HUES48 (cell line): ENCODE results near the gene KRTAP19-1.
"Not testable (repeated sequence)": the region's sequence is repeated elsewhere in the genome, so short reads cannot be mapped to it uniquely, and the experiment has no call there.

Experiments used
- H3K27ac ChIP-seq: one replicate; pipeline ENCODE4 v1.7.0; 2013; ENCODE audit warnings: low read depth, low read length, inconsistent platforms
- H3K27me3 ChIP-seq: 2 replicates; pipeline ENCODE4 v1.6.1; 2013; ENCODE audit warnings: mild to moderate bottlenecking, low read length; ENCODE audit not compliant: control insufficient read depth, insufficient read depth
- H3K36me3 ChIP-seq: 2 replicates; pipeline ENCODE4 v1.6.1; 2013; ENCODE audit warnings: low read length; ENCODE audit not compliant: control insufficient read depth, insufficient read depth
- H3K4me1 ChIP-seq: 2 replicates; pipeline ENCODE4 v1.6.1; 2013; ENCODE audit warnings: mild to moderate bottlenecking, low read length; ENCODE audit not compliant: control insufficient read depth, insufficient read depth
- H3K4me3 ChIP-seq: 2 replicates; pipeline ENCODE4 v1.5.1; 2013; ENCODE audit warnings: mild to moderate bottlenecking, low read depth, low read length
- H3K9ac ChIP-seq: 2 replicates; pipeline ENCODE4 v1.6.1; 2013; ENCODE audit warnings: mild to moderate bottlenecking, low read depth, low read length, moderate library complexity
- H3K9me3 ChIP-seq: 2 replicates; pipeline ENCODE4 v1.6.1; 2013; ENCODE audit warnings: low read length; ENCODE audit not compliant: control insufficient read depth, insufficient read depth

KRTAP19-1 gene

DNA sequence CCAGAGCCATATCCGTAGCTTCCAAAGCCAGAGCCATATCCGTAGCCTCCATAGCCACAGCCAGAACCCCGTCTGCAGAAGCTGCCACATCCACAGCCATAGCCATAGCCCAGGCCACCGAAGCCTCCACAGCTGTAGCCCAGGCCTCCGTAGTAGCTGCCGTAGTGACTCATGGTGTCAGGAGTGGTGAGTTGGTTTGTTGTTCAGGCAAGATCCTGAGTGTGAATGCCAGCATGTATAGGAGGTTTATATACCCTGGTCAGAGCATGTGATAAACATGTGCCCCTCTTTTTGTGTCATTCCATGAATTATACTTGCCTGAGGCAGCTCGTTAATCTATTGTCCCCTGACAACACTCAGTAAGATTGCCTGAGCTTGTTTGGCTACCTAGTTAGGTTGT is at the start of gene KRTAP19-1:
Gene KRTAP19-1, minus strand, starts transcription at position 223 of the 400 bp plus-strand sequence. Its CDS starts 50 bp downstream, at position 173.
- Histone ChIP-seq H3K27ac (no peak within 1 kb of the TSS), H3K4me3 (no peak within 1 kb of the TSS), H3K9ac (no peak within 1 kb of the TSS), H3K27me3 (no peaks in the 10 kb centered on the region), H3K36me3 (no peaks in the 10 kb centered on the region), H3K9me3 (peaks cover 6% of the 10 kb centered on the region; the same call in 1 of the 2 replicates), H3K4me1 (no peaks in the 10 kb centered on the region)

- Histone ChIP-seq H3K27me3 (no peaks in the 10 kb centered on the region), H3K4me3 (no peak overlapping the region), H3K36me3 (no peaks in the 10 kb centered on the region), H3K9ac (no peak overlapping the region), H3K9me3 (no peaks in the 10 kb centered on the region; the same call in 1 of the 2 replicates), H3K27ac (no peak overlapping the region), H3K4me1 (no peaks in the 10 kb centered on the region)
These were observed 38.7 kb upstream of the KRTAP19-1 start for GRCh38 chr21:30518876-30519275.

DNA sequence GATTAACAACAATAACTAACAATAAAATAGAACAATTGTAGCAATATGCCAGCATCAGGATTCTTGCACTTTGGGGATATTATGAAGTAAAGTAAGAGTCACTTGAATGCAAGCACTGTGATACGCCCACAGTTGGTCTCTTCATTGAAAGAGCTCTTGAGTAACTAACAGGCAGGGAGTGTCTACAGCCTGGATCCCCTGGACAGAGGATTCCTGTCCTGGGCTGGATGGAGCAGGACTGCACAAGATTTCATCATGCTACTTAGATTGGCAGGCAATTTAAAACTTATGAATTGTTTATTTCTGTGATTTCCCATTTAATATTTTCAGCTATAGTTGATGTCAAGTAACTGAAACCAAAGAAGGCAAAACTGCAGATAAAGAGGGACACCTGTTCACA is 35.5 kb upstream of the KRTAP19-1 start:
- Histone ChIP-seq H3K27ac (no peak overlapping the region), H3K4me1 (no peaks in the 10 kb centered on the region), H3K36me3 (no peaks in the 10 kb centered on the region), H3K4me3 (no peak overlapping the region), H3K9me3 (no peaks in the 10 kb centered on the region; the same call in 1 of the 2 replicates), H3K27me3 (no peaks in the 10 kb centered on the region), H3K9ac (no peak overlapping the region)

GRCh38 chr21:30505621-30506205 is 25.5 kb upstream of the KRTAP19-1 start:
- not testable (repeated sequence) for H3K4me3 ChIP-seq, H3K27ac ChIP-seq, H3K9me3 ChIP-seq, H3K27me3 ChIP-seq, H3K4me1 ChIP-seq, H3K36me3 ChIP-seq, H3K9ac ChIP-seq

DNA sequence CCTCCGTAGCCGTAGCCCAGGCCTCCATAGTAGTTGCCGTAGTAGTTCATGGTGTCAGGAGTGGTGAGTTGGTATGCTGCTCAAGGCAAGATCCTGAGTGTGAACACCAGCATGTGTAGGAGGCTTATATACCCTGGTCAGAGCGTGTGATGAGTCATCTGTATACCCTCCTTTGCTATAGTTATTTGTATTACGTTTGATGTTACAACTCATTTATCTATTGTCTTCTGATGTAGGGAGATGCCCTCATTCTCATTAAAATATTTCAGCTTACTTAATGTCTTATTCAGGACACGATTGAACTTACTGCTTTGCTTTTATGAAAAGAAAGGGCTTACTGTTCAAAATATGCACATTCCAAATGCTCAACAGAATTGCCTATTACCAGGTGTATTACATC is 21.9 kb upstream of the KRTAP19-1 start, which contains the start of gene KRTAP19-5:
Gene KRTAP19-5, minus strand, starts transcription at position 101 of the 400 bp plus-strand sequence. Its CDS starts 51 bp downstream, at position 50.
- no peaks in the 10 kb centered on the region for H3K9me3 ChIP-seq

DNA sequence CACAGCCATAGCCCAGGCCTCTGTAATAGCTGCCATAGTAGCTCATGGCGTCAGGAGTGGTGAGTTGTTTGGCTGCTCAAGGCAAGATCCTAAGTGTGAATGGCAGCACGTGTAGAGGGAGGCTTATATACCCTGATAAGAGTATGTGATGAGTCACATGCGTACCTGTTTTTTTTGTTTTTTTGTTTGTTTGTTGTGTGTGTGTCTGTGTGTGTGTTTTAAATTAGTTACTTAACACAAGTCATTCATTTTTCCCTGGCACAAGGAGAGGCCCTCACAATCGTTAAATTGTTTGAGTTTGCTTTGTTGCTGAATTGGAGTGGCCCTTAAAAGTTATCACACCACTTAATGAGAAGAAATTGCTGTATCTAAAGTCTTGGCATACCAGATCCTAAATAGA is 16.9 kb upstream of the KRTAP19-1 start, which contains the start of gene KRTAP19-4:
Gene KRTAP19-4, minus strand, starts transcription at position 101 of the 400 bp plus-strand sequence. Its CDS starts 55 bp downstream, at position 46.
- Histone ChIP-seq H3K4me3 (no peak within 1 kb of the TSS), H3K27ac (no peak within 1 kb of the TSS), H3K27me3 (no peaks in the 10 kb centered on the region), H3K9ac (no peak within 1 kb of the TSS), H3K9me3 (no peaks in the 10 kb centered on the region), H3K36me3 (no peaks in the 10 kb centered on the region), H3K4me1 (peaks cover 4% of the 10 kb centered on the region; the same call in 1 of the 2 replicates)

More for the DNA sequence above, 21.9 kb upstream of the KRTAP19-1 start, which contains the start of gene KRTAP19-5:
- H3K9ac ChIP-seq: no peak within 1 kb of the TSS
- peaks cover 4% of the 10 kb centered on the region; the same call in 1 of the 2 replicates for H3K4me1 ChIP-seq
- no peak within 1 kb of the TSS for H3K27ac ChIP-seq
- H3K4me3 ChIP-seq: no peak within 1 kb of the TSS
- no peaks in the 10 kb centered on the region for H3K36me3 ChIP-seq
- no peaks in the 10 kb centered on the region for H3K27me3 ChIP-seq

DNA sequence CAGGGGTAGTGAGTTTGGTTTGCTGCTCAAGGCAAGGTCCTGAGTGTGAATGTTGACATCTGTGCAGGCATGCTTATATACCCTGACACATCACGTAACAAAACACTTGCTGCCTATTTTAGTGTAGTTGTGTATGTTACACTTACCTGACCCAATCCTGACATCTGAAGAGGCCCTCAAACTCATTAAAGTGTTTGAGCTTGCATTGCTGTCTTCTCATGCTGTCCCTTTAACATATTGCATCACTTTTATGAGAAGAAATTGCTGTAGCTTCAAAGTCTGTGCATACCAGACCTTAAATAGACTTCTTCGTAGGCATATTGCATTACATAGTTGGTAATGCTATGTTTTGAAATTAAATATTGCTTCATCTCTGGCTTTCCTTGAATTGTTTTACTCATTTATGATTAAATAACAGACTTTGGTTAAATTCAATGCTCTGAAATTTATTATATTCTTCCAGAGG is 11.8 kb upstream of the KRTAP19-1 start, which contains the start of gene KRTAP19-3:
Gene KRTAP19-3, minus strand, starts transcription at position 51 of the 466 bp plus-strand sequence. CDS start 56 bp downstream, outside the sequence.
- Histone ChIP-seq H3K27me3 (no peaks in the 10 kb centered on the region), H3K36me3 (no peaks in the 10 kb centered on the region), H3K4me3 (no peak within 1 kb of the TSS), H3K9ac (no peak within 1 kb of the TSS), H3K9me3 (peaks cover 13% of the 10 kb centered on the region), H3K4me1 (no peaks in the 10 kb centered on the region), H3K27ac (no peak within 1 kb of the TSS)

- no peaks in the 10 kb centered on the region for H3K27me3 ChIP-seq
These were observed 7.2 kb upstream of the KRTAP19-1 start, which contains the start of gene KRTAP19-2 for GRCh38 chr21:30487336-30487735. Gene KRTAP19-2 (minus strand): TSS chr21:30487436. CDS start chr21:30487348, 88 bp downstream.

GRCh38 chr21:30486180-30486579 is 6.0 kb upstream of the KRTAP19-1 start:
- H3K4me1 ChIP-seq: no peaks in the 10 kb centered on the region
- no peaks in the 10 kb centered on the region for H3K36me3 ChIP-seq
- peaks cover 35% of the 10 kb centered on the region for H3K9me3 ChIP-seq
- no peaks in the 10 kb centered on the region for H3K27me3 ChIP-seq
- no peak overlapping the region for H3K4me3 ChIP-seq
- no peak overlapping the region for H3K27ac ChIP-seq
- H3K9ac ChIP-seq: no peak overlapping the region

More at GRCh38 chr21:30487336-30487735, 7.2 kb upstream of the KRTAP19-1 start, which contains the start of gene KRTAP19-2:
- no peak within 1 kb of the TSS for H3K9ac ChIP-seq
- H3K9me3 ChIP-seq: peaks cover 35% of the 10 kb centered on the region
- H3K36me3 ChIP-seq: no peaks in the 10 kb centered on the region
- H3K4me3 ChIP-seq: no peak within 1 kb of the TSS; the same call in 1 of the 2 replicates
- H3K4me1 ChIP-seq: no peaks in the 10 kb centered on the region
- H3K27ac ChIP-seq: no peak within 1 kb of the TSS

- no peak overlapping the region for H3K9ac ChIP-seq
- no peak overlapping the region for H3K4me3 ChIP-seq
- H3K27ac ChIP-seq: no peak overlapping the region
- no peaks in the 10 kb centered on the region for H3K36me3 ChIP-seq
- H3K4me1 ChIP-seq: no peaks in the 10 kb centered on the region
- peaks cover 23% of the 10 kb centered on the region for H3K9me3 ChIP-seq
- no peaks in the 10 kb centered on the region for H3K27me3 ChIP-seq
These were observed 2.0 kb upstream of the KRTAP19-1 start for GRCh38 chr21:30482130-30482529.

DNA sequence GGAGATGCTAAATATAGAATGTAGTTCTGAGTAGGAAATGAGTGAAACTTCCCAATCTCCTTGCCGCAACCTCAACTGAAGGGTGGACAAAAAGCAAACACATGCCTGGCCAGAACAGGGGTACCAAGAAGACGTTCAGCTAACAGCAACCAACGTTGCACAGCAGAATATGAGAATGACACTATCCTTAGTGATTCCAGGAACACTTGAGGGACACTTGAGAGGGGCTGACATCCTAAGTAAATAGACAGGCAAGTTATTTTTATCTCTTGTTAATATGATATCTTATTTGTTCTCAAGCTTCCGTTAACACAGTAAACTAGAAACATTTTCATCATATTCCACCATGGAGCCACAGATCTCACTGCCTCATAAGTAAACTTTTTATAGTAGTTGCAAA is 908 bp downstream of the KRTAP19-1 start:
- H3K36me3 ChIP-seq: no peaks in the 10 kb centered on the region
- no peak overlapping the region for H3K27ac ChIP-seq
- no peaks in the 10 kb centered on the region for H3K4me1 ChIP-seq
- H3K4me3 ChIP-seq: no peak overlapping the region
- no peak overlapping the region for H3K9ac ChIP-seq
- H3K9me3 ChIP-seq: no peaks in the 10 kb centered on the region
- no peaks in the 10 kb centered on the region for H3K27me3 ChIP-seq
